OCI-LY1 (cell line): Measurements from ENCODE around the gene OTOF.

Experiments used
- CTCF ChIP-seq: fragments of 200-600 bp; sonication (generic), shearing (Covaris generic); IDR thresholded peaks from 2 replicates; pipeline ENCODE4 v1.5.1; 2017; ENCODE audit warnings: mild to moderate bottlenecking, antibody characterized with exemption, low read length, moderate library complexity, mixed read lengths
- EZH2 ChIP-seq: fragments of 200-600 bp; sonication (generic), shearing (Covaris generic); IDR thresholded peaks from 2 replicates; pipeline ENCODE4 v1.8.0; 2017; ENCODE audit warnings: borderline replicate concordance, mixed run types, mild to moderate bottlenecking, antibody characterized with exemption, low read length, moderate library complexity, mixed read lengths

- TF ChIP-seq CTCF (no peak), EZH2 (no peak)
Measured at GRCh38 chr2:26429779-26430578, 47.9 kb downstream of the OTOF start.
